Bone marrow (tissue), 2 donors: ENCODE measurements around the gene EVC.
"Not testable (repeated sequence)": the region's sequence is repeated elsewhere in the genome, so short reads cannot be mapped to it uniquely, and the experiment has no call there.

Source experiments
- DNase-seq, 2 donors: peaks; one replicate each; lab custom pipeline; 2025; lab: John Stamatoyannopoulos, UW

Gene EVC

DNA sequence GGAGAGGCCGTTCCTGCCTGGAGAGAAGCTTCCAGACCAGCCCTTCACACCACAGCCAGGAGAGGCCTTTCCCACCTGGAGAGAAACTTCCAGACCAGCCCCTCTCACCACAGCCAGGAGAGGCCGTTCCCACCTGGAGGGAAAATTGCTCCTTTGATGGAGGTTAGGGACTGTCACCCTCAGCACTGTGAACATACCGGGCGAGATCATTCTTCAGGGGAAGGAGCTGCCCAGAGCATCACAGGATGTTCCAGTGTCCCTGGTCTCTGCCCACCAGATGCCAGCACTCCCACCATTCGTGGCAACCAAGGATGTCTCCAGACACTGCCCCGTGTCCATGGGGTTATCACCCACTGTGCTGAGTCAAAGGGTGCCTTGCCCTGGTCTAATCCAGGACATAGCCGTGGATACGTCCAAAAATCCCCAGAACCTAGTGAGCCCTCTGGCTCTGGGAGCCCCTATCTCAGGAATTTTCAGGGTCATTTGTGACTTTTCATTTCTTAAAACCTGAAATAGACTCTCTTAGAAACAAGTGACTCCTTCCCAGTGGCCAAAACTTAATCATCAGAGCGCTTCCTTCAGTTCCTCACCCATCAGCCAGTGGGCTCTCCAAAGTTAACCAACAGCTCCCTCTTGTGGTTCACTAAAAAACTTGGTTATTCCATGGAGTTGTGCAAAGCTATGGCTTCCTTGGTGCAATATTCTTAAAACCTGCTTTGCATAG lies 101.7 kb downstream of the EVC start:
- peak in 1 of 2 donors; percentile 44 for DNase-seq

DNA sequence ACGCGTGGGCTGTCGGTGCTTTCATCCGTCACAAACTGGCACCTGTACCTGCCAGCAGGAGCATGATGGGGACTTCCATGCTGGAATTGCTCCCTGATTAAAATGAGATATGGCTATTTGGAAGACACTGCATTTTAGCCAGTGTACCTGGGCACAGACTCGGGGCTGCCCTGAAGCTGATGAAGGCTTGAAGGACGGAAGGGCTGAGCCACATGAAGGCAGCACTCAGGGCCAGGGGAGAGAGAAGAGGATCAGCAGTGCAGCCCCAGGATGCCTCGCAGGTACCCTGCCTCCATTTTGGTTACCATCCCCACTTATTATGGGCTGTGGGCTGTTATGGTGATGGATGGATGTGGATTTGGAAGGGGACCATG lies 102.9 kb downstream of the EVC start:
- no peak for DNase-seq

DNA sequence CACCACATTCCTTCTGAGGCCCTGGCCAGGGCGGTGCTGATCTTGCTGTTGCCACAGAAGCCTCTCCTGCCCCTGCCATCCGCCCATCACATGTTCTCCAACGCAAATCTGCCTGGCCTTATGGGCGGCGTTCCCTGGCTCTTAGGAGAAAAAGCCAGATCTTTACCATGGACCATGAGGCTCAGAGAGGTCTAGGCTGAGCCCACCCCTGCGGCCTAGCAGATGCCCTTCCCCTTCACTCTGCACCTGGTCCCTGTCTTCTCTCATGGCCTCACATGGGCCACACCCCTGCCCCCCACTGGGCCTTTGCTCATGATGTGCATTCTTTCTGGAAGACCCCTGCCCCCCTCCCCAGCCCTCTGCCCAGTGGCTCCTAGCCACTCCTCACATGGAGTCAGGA lies 103.4 kb downstream of the EVC start:
- DNase-seq = no peak

DNA sequence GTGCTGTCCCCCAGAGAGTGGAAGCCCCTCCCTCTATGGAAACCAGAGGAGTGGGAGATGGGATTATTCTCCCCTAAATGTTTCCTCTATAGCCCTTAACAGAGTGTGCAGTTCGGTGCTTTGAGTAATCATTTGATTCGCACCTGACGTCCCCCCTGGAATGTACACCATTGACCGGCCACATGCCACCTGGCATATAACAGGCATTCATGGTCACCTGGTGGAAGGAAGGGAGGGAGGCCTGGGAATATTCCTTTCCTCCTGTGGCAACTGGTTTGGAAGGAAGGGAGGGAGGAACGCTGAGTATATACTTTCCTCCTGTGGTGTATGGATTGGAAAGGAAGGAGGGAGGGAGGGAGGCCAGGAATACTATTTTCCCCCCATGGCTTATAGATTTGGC lies 104.6 kb downstream of the EVC start:
- no peak for DNase-seq

- DNase-seq = no peak
These were observed 105.1 kb downstream of the EVC start for GRCh38 chr4:5816101-5816500.

DNA sequence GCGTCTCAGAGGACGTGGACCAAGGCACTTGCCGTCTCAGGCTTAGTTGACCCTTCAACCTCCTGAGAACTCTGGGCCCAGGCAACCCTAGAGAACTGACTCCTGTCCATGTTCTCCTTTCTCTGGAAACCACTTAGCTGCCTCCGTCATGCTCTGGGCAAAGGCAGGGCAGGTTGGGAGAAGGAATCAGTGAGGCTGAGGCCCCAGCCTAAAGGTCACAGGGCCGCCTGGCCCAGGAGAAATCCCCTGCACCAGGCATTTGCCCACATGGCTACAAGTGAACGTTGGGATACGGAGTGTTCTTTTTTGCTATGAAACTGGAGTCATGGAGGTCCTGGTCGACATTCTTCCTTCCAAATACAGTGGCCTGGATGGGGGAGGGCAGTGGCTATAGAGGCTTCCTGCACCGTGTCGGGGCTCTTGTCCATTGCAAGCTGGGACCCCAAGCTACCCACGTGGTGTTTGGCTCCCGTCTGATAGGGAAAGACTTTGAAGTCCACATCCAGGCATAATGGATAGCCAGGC lies 105.9 kb downstream of the EVC start:
- no peak for DNase-seq

GRCh38 chr4:5821665-5822358 lies 110.8 kb downstream of the EVC start:
- no peak for DNase-seq

DNA sequence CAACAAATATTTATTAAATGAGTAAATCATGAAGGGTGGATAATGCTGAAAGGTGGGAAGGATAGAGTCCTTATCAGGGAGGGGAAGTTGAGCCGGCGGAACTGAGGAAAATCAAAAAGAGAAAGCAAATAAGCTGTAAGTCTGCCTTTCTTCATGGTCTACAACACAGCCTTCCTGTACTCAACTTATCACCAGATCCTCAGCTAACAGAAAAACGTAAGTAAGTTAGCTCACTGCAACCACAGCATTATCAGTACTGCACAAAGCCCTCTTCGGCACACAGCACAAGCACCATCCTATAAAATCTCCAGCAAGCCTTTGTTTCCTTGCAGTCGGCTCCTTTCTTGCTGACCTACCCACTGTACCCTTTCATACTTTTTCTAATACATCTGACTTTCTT lies 111.6 kb downstream of the EVC start:
- DNase-seq = no peak

- DNase-seq = no peak
These were observed 112.7 kb downstream of the EVC start for GRCh38 chr4:5823542-5824211.

DNA sequence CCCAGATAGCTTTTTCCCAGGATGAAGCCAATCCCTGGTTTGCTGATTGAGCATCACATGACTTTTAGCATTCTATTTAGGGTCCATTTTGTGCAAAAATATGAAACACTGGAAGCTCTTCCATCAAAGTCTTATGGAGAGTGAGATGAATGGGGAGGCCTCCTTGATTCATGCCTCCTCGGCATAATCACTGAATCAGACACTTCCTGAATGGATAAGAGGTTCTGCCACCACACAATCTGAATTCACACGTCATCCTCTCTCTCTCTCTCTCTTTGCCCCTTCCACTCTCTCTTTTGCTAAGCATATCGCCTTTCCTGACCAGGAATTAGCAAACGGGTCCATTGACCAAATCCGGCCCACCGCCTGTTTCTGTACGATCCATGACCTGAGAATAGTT lies 113.2 kb downstream of the EVC start:
- DNase-seq = no peak

- no peak for DNase-seq
These were observed 113.6 kb downstream of the EVC start for GRCh38 chr4:5824635-5825034.

GRCh38 chr4:5825321-5826041 lies 114.5 kb downstream of the EVC start:
- DNase-seq = no peak

GRCh38 chr4:5826437-5827107 lies 115.6 kb downstream of the EVC start:
- no peak for DNase-seq

DNA sequence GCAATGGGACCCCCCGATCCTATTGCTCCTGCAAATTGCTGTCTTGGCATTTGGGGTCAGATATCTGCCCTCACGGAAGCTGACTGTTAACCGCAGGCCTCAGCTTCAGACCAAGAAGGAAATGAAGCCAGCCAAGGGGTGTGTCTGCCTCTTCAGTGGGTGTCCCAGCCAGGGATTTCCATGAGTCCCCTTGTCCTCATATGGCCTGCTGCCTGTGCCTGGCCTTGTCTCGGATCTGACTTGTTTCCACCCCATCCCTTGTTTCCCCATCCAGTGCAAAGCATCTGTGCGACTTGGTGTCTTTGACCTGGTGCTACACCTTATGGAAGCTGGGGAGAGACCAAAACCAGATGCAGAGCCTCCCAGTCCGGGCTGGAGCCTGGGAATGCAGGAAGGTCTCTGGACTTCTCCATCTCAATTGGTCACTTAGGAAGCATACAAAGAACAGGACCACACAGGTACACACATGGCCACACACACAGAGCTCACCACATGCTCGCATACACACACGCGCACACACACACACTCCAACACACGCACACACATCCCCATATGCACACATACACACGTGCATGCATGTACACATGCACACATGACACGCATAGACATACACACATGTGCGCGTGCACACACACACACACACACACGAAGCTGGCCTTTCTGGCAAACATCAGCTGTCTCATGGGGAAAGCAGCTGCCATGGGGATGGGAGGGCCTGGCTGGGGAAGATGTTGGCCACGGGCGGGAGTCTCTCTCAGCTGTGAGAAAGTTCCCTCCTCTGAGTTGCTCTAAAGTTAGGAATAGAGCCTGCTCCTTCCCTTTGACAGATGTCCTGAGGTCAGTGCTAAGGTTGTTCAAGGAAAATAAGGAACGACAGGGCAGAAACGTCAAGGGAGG lies 116.4 kb downstream of the EVC start:
- DNase-seq = no peak

DNA sequence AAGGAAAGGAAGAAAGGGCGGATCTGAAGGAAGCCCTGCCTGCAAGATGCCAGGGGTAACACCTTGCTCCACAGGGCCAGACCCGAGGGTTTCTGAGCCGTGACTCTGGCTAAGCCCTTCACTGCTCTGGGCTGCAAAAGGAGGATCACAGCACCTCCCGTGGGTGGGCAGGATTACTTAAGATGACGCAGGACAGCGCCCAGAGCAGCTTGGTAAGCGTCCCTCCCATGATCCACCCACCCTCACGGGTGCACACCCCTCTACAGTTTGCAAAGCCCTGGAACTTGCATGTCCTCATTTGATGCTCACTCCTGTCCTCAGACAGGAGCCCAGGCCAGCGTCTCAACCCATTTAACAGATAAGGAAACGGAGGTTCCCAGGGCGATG lies 117.0 kb downstream of the EVC start:
- no peak for DNase-seq

DNA sequence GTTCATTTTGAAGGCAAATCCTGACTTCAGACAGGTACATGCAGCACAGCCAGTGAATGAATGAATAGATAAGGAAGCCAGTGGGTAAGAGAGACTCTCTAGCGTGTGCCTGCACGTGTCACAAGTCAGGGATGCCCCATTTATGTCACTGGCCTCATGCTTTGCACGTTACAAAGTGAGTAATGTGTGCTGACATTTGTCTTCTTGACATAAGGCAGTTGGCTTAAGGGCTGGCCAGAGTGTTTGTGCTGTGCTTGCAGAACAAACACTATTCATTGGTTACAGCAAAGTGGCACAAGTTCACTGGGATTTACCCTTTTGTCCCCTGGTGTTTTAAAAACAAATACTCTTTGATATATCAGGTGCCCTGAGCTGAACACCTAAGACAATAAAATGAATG lies 125.9 kb downstream of the EVC start:
- no peak for DNase-seq

DNA sequence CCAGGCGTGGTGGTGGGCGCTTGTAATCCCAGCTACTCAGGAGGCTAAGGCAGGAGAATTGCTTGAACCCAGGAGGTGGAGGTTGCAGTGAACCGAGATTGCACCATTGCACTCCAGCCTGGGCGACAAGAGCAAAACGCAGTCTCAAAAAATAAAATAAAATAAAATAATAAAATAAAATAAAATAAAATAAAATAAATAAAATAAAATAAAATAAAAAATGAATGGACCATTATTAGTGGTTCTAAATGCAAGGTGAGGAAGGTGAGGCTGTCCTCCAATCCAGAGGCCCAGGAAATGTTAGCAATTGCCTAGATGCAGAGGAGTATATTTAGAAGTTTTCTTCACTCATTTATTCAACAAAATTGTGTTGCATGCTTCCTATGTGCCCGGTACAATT lies 126.5 kb downstream of the EVC start:
- DNase-seq = not testable (repeated sequence)

GRCh38 chr4:5839332-5839731 lies 128.3 kb downstream of the EVC start:
- no peak for DNase-seq

DNA sequence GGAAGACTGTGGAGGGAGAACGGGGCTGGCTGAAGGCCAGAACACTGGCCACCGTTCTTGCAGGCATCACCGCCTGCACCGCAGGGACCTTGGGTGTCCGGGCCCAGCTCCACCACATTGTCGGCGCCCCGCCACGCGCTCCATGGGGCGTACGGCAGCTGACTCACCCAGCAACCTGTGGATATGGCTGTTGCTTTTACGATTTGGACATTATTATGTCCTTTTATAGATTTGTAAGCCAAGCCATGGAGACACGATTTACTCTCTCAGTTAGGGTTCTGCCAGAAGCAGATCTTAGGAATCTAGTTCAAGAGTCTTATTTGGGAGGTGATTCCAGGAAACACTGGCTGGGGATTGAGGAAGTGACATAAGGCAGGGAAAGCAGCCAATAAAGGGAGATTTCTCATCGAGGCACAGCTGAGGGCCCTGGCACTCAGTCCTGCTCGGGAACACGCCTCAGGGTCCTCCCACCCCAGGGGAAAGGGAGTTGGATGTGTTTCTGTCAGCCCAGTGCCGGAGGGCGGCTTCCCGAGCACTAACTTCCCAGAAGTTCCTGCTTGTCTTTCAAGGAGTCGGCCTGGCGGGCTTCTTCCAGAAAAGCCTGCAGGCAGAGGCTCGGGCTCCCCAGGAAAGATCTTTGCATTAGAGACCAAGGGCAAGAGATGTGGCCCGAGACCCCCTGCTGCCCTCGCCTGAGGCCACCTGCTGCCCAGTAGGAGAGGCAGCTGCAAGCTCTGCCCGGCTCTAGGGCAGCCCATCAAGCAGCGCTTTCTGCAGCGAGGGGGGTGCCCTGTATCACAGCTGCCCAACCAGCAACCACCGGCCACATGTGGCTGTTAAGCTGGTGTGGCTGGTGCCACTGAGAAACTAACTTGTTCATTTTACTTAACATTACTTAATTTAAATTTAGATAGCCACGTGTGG lies 129.0 kb downstream of the EVC start:
- no peak for DNase-seq

DNA sequence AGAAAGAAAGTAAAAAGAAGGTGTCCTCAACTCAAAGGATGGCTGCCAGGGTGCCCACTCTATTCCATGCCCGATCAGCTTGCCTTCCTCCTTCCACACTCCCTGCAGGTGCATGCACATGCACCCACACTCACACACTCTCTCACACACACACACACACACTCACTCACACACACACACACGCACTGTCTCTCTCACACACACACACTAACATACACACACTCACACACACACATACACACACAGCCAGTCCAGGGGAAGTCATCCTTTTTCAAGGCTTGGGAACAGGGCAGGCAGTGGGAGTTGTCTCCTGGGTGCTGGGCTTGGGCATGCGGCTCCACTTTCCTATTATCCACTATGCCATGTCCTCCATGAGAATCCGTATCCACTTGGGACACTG lies 131.5 kb downstream of the EVC start:
- no peak for DNase-seq
